Measurements from ENCODE around the gene DNAJB1.

GRCh38 chr19:14519245-14519859 lies 1.2 kb upstream of the DNAJB1 start:
- TF ChIP-seq CTCF (conservative IDR thresholded peaks at IDR 0.05; ENCODE audit: low read depth, low read length) (no peak), EZH2 (IDR thresholded peaks at IDR 0.05; ENCODE audit: borderline replicate concordance, low read depth, low read length, poor library complexity, severe bottlenecking) (no peak)

Data from A673 (cell line).